Osteoblast (primary cell): Measurements from ENCODE around the gene VAPA. TPM values are rescaled to one million over a fixed set of nuclear protein-coding genes. Genes with fewer than 3 reads are reported as not detected.
A peak's percentile ranks its signal among the peaks of the same experiment; 100 is the strongest.

Experiments
- DNase-seq: peaks from one replicate; pipeline ENCODE4 v3.0.0; 2011; ENCODE audit warnings: low spot score, mixed read lengths; ENCODE audit not compliant: insufficient read length; ENCODE audit errors: missing footprints
- H2AFZ ChIP-seq: 2 replicates; pipeline ENCODE4 v1.6.0; 2011; ENCODE audit warnings: mild to moderate bottlenecking, low read length
- H3K27ac ChIP-seq: 2 replicates; pipeline ENCODE4 v1.5.1; 2011; ENCODE audit warnings: mild to moderate bottlenecking, low read depth, low read length, moderate library complexity
- H3K27me3 ChIP-seq: 2 replicates; pipeline ENCODE4 v1.6.0; 2012; ENCODE audit warnings: mild to moderate bottlenecking, control low read depth, inconsistent platforms, low read length, moderate library complexity; ENCODE audit not compliant: insufficient read depth
- H3K36me3 ChIP-seq: 2 replicates; pipeline ENCODE4 v1.5.1; 2011; ENCODE audit warnings: mild to moderate bottlenecking, low read length, control low read depth, moderate library complexity; ENCODE audit not compliant: insufficient read depth
- H3K4me1 ChIP-seq: 2 replicates; pipeline ENCODE4 v1.5.1; 2011; ENCODE audit warnings: mild to moderate bottlenecking, low read length, control low read depth, moderate library complexity; ENCODE audit not compliant: insufficient read depth
- H3K4me2 ChIP-seq: 2 replicates; pipeline ENCODE4 v1.6.0; 2011; ENCODE audit warnings: mild to moderate bottlenecking, low read length; ENCODE audit not compliant: insufficient read depth
- H3K4me3 ChIP-seq: fragments of 200-600 bp; sonication (generic); 3 replicates; pipeline ENCODE4 v1.5.1; 2012; ENCODE audit warnings: mild to moderate bottlenecking, low read length, inconsistent platforms; ENCODE audit not compliant: insufficient read depth
- H3K79me2 ChIP-seq: 2 replicates; pipeline ENCODE4 v1.6.0; 2012; ENCODE audit warnings: mild to moderate bottlenecking, low read length, control low read depth, inconsistent platforms; ENCODE audit not compliant: insufficient read depth
- H3K9me3 ChIP-seq: 2 replicates; pipeline ENCODE4 v1.5.1; 2011; ENCODE audit warnings: low read depth, low read length, control low read depth
- H4K20me1 ChIP-seq: 2 replicates; pipeline ENCODE4 v1.6.0; 2012; ENCODE audit warnings: mild to moderate bottlenecking, low read length, control low read depth; ENCODE audit not compliant: insufficient read depth
- total RNA-seq: library from RNA; depleted of rRNA; stranded (reverse); fragments of >200 nt; gene quantifications from 2 replicates; pipeline ENCODE4 v1.2.3, GENCODE V29; 2012
- TF ChIP-seq, protein P1 (sequence below): IDR thresholded peaks from 2 replicates; pipeline ENCODE4 v1.5.1; 2011; ENCODE audit warnings: mild to moderate bottlenecking, low read depth, low read length, moderate library complexity; ENCODE audit errors: extremely low read depth

VAPA gene
- total RNA-seq, 1 donor, result 316 TPM

DNA sequence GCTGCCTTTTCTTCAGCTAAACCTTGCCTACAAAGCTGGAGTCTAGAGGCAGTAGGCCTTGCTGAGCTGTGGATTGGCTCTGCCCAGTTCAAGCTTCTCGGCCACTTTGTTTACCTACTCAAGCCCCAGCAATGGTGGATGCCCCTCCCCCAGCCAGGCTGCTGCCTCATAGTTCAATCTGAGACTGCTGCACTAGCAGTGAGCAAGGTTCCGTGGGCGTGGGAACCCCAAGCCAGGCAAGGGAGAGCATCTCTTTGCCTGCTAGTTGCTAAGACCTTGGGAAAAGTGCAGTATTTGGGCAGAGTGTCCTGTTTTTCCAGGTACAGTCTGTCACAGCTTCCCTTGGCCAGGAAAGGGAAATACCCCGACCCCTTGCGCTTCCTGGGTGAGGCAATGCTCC, 68.9 kb downstream of the VAPA start:
- no peaks in the 10 kb centered on the region for H3K36me3 ChIP-seq
- no peaks in the 10 kb centered on the region for H3K79me2 ChIP-seq
- H4K20me1 ChIP-seq, result no peaks in the 10 kb centered on the region
- no peak overlapping the region for H3K27ac ChIP-seq
- H3K4me2 ChIP-seq, result no peak overlapping the region
- H3K27me3 ChIP-seq, result no peaks in the 10 kb centered on the region
- no peak overlapping the region for H2AFZ ChIP-seq
- no peaks in the 10 kb centered on the region for H3K4me1 ChIP-seq
- DNase-seq, result no peak
- no peaks in the 10 kb centered on the region for H3K9me3 ChIP-seq
- TF ChIP-seq, protein P1, sequence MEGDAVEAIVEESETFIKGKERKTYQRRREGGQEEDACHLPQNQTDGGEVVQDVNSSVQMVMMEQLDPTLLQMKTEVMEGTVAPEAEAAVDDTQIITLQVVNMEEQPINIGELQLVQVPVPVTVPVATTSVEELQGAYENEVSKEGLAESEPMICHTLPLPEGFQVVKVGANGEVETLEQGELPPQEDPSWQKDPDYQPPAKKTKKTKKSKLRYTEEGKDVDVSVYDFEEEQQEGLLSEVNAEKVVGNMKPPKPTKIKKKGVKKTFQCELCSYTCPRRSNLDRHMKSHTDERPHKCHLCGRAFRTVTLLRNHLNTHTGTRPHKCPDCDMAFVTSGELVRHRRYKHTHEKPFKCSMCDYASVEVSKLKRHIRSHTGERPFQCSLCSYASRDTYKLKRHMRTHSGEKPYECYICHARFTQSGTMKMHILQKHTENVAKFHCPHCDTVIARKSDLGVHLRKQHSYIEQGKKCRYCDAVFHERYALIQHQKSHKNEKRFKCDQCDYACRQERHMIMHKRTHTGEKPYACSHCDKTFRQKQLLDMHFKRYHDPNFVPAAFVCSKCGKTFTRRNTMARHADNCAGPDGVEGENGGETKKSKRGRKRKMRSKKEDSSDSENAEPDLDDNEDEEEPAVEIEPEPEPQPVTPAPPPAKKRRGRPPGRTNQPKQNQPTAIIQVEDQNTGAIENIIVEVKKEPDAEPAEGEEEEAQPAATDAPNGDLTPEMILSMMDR, result no peak
- H3K4me3 ChIP-seq, result no peak overlapping the region

DNA sequence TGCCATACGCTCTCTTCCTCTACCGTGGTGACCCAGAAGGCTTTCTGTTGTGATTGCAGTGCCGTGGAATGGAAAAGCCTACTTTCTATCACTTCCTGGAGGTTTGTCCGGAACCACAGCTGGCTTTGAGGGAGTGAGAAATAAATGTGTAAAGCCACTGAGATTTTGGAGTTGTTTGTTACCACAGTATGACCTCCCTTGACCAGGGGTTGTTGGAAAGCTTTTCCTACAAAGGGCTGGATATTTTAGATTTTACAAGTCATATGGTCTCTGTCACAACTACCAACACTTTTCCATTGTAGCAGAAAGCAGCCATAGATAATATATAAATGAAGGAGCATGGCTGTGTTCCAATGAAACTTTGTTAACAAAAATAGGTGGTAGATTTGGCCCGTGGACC, 70.3 kb downstream of the VAPA start:
- TF ChIP-seq, protein P1, result no peak

DNA sequence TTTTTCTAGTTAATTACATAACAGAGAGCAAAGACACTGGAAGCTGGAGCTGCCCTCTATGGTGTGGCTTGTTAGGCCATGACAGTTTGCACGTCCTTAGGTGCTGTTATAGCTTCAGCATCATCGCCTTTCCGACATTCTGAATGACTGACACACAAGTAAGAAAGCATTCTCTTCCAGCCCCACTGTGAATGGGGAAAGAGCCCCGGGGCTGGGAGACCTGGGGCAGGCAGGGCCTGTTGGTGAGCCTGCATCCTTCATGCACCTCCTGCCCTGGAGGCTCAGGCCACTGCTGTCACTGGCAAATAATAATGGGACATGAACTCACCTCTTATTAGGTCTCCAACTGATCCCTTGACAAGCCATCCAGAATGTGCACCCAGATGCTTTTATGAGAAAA, 71.8 kb downstream of the VAPA start:
- Histone ChIP-seq H2AFZ (no peak overlapping the region), H3K4me1 (no peaks in the 10 kb centered on the region), H3K36me3 (no peaks in the 10 kb centered on the region), H3K4me3 (no peak overlapping the region), H3K27ac (no peak overlapping the region), H3K27me3 (no peaks in the 10 kb centered on the region), H3K79me2 (no peaks in the 10 kb centered on the region), H4K20me1 (no peaks in the 10 kb centered on the region), H3K9me3 (no peaks in the 10 kb centered on the region), H3K4me2 (no peak overlapping the region)
- DNase-seq, result no peak
- TF ChIP-seq, protein P1, result no peak

More for the DNA sequence above, 70.3 kb downstream of the VAPA start:
- no peaks in the 10 kb centered on the region for H4K20me1 ChIP-seq
- no peak overlapping the region for H3K4me3 ChIP-seq
- DNase-seq, result no peak
- H3K36me3 ChIP-seq, result no peaks in the 10 kb centered on the region
- no peak overlapping the region for H2AFZ ChIP-seq
- H3K27ac ChIP-seq, result no peak overlapping the region
- no peaks in the 10 kb centered on the region for H3K4me1 ChIP-seq
- peak overlapping the region; percentile 23 for H3K4me2 ChIP-seq
- H3K27me3 ChIP-seq, result no peaks in the 10 kb centered on the region
- H3K79me2 ChIP-seq, result no peaks in the 10 kb centered on the region
- H3K9me3 ChIP-seq, result no peaks in the 10 kb centered on the region

DNA sequence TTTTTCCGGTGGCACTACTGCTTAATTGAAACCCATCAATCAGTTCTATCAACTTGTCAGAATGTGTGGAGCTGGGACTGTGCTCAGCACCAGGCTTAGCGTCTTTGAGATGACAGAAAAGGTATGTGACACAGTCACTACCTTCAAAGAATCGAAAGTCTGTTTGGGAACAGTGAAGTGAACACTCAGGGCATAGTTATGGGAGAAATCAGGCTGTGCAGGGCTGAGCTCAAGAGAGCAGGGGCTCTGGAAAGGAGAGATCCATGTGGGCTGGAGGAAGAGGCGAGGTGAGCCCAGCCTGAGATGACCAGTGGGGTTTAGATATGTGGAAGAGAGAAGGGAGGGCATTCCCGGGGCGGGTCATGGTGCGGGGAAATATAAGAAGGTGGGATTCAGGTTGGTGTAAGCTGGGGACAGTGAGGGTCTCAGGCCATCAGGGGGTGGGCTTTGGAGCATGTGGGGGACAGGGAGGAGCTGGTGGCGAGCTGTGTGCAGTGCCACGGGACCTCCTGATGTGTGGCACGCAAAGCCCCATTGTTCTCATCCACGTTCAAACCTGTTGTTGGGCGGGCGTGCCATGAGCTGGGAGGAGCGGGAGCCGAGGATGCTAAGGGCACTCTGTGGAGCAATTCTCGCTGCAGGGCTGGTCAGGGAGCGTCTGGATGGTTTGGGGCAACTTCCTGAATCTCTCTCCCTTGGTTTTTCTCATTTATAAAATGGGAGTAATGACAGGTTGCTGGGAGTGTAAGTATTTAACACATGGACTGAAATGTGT, 72.5 kb downstream of the VAPA start:
- no peak overlapping the region for H2AFZ ChIP-seq
- no peaks in the 10 kb centered on the region for H3K79me2 ChIP-seq
- H3K4me1 ChIP-seq, result no peaks in the 10 kb centered on the region
- H4K20me1 ChIP-seq, result no peaks in the 10 kb centered on the region
- H3K27me3 ChIP-seq, result peaks cover 6% of the 10 kb centered on the region
- no peak overlapping the region for H3K4me2 ChIP-seq
- H3K36me3 ChIP-seq, result no peaks in the 10 kb centered on the region
- H3K9me3 ChIP-seq, result no peaks in the 10 kb centered on the region
- TF ChIP-seq, protein P1, result no peak
- DNase-seq, result no peak
- no peak overlapping the region for H3K4me3 ChIP-seq
- no peak overlapping the region for H3K27ac ChIP-seq
